PFSK-1 (cell line): ENCODE data around the gene WDR82.

Experiments
- FOXP2 ChIP-seq: optimal IDR thresholded peaks from 2 replicates; pipeline ENCODE3; 2011; ENCODE audit warnings: borderline replicate concordance, control low read depth, inconsistent platforms; ENCODE audit not compliant: insufficient read depth; ENCODE audit errors: extremely low read length, extremely low read depth
- POLR2AphosphoS5 ChIP-seq: IDR thresholded peaks from 2 replicates; pipeline ENCODE4 v1.6.1; 2012; ENCODE audit warnings: low read depth, mild to moderate bottlenecking, control low read depth, low read length, moderate library complexity
- REST ChIP-seq, 2 experiments: IDR thresholded peaks; 2 replicates each; pipeline versions ENCODE4 v1.6.1 to v1.8.0; 2011 to 2012; ENCODE audit warnings: low read depth in 2 of 2, low read length in 2 of 2, control low read depth in 1 of 2, inconsistent platforms in 1 of 2, mild to moderate bottlenecking in 1 of 2, moderate library complexity in 1 of 2; ENCODE audit not compliant: insufficient read depth in 1 of 2
- SIN3A ChIP-seq: IDR thresholded peaks from 2 replicates; pipeline ENCODE4 v1.6.1; 2012; ENCODE audit warnings: mild to moderate bottlenecking, low read length, moderate library complexity, borderline replicate concordance; ENCODE audit not compliant: insufficient read depth
- TAF1 ChIP-seq: IDR thresholded peaks from 2 replicates; pipeline ENCODE4 v1.6.1; 2012; ENCODE audit warnings: low read length, control low read depth, borderline replicate concordance; ENCODE audit not compliant: insufficient read depth

- TF ChIP-seq SIN3A (no peak), TAF1 (no peak), REST (IDR thresholded peaks at IDR 0.05; ENCODE audit: insufficient read depth in 1 of 2, low read depth in 2 of 2, low read length in 2 of 2) (no peak), POLR2AphosphoS5 (no peak), FOXP2 (no peak)
These were observed 35.3 kb upstream of the WDR82 start for GRCh38 chr3:52313774-52314188.
